GM23338 (cell line): ENCODE data around the gene USP37. TPM values are rescaled to one million over a fixed set of nuclear protein-coding genes. Genes with fewer than 3 reads are reported as not detected.
A peak's percentile ranks its signal among the peaks of the same experiment; 100 is the strongest.

Source experiments
- ATAC-seq: fragments of 200-7000 bp; cut with Tn5 transposase; 3 replicates; pipeline ENCODE4 v1.9.1; 2020
- DNase-seq: peaks from one replicate; pipeline ENCODE4 v3.0.0-alpha.2; 2015; ENCODE audit warnings: low spot score
- H2AFZ ChIP-seq: fragments of 200-600 bp; sonication (generic); 2 replicates; pipeline ENCODE4 v1.8.0; 2016; ENCODE audit warnings: antibody characterized with exemption, mild to moderate bottlenecking, moderate library complexity
- H3F3A ChIP-seq: fragments of 200-600 bp; sonication (generic); replicated peaks from 2 replicates; pipeline ENCODE4 v1.8.0; 2017; ENCODE audit warnings: antibody characterized with exemption, mixed run types, low read depth
- H3K27ac ChIP-seq: fragments of 200-600 bp; sonication (generic); 2 replicates; pipeline ENCODE4 v1.6.1; 2016; ENCODE audit warnings: low read depth
- H3K27me3 ChIP-seq: fragments of 200-600 bp; sonication (generic); 2 replicates; pipeline ENCODE4 v1.8.0; 2016; ENCODE audit warnings: mild to moderate bottlenecking, mixed run types, moderate library complexity; ENCODE audit not compliant: insufficient read depth
- H3K36me3 ChIP-seq: fragments of 200-600 bp; sonication (generic); 2 replicates; pipeline ENCODE4 v1.8.0; 2016; ENCODE audit warnings: mild to moderate bottlenecking; ENCODE audit not compliant: insufficient read depth
- H3K4me1 ChIP-seq: fragments of 200-600 bp; sonication (generic); 2 replicates; pipeline ENCODE4 v1.8.0; 2016; ENCODE audit warnings: mild to moderate bottlenecking, moderate library complexity; ENCODE audit not compliant: insufficient read depth
- H3K4me2 ChIP-seq: fragments of 200-600 bp; sonication (generic); 2 replicates; pipeline ENCODE4 v1.7.1; 2017; ENCODE audit warnings: mixed run types
- H3K4me3 ChIP-seq: fragments of 200-600 bp; sonication (generic); 2 replicates; pipeline ENCODE4 v1.6.1; 2016; ENCODE audit warnings: mixed run types
- H3K79me2 ChIP-seq: fragments of 200-600 bp; sonication (generic); replicated peaks from 2 replicates; pipeline ENCODE4 v1.8.0; 2017; ENCODE audit warnings: mild to moderate bottlenecking; ENCODE audit not compliant: insufficient read depth
- H3K9me2 ChIP-seq: fragments of 200-600 bp; sonication (generic); 2 replicates; pipeline ENCODE4 v1.8.0; 2017; ENCODE audit not compliant: insufficient read depth
- H4K20me1 ChIP-seq: fragments of 200-600 bp; sonication (generic); replicated peaks from 2 replicates; pipeline ENCODE4 v1.8.0; 2017; ENCODE audit warnings: mild to moderate bottlenecking; ENCODE audit not compliant: insufficient read depth
- H3K27ac Mint-ChIP-seq: 2 replicates; pipeline ENCODE4 v1.8.0; 2020; ENCODE audit warnings: inconsistent platforms, mild to moderate bottlenecking, moderate library complexity, mixed read lengths
- H3K27me3 Mint-ChIP-seq: 3 replicates; pipeline ENCODE4 v1.8.0; 2022; ENCODE audit warnings: low read depth, mild to moderate bottlenecking, moderate library complexity, mixed read lengths, inconsistent platforms; ENCODE audit not compliant: insufficient read depth, poor library complexity
- H3K36me3 Mint-ChIP-seq: 3 replicates; pipeline ENCODE4 v1.8.0; 2021; ENCODE audit warnings: low read depth, mild to moderate bottlenecking, inconsistent platforms, moderate library complexity, mixed read lengths
- H3K4me1 Mint-ChIP-seq: 3 replicates; pipeline ENCODE4 v1.8.0; 2020; ENCODE audit warnings: mild to moderate bottlenecking, inconsistent platforms, mixed read lengths
- H3K4me3 Mint-ChIP-seq: 3 replicates; pipeline ENCODE4 v1.8.0; 2021; ENCODE audit warnings: moderate library complexity, mild to moderate bottlenecking, inconsistent platforms, mixed read lengths
- H3K9me3 Mint-ChIP-seq: 3 replicates; pipeline ENCODE4 v1.8.0; 2020; ENCODE audit warnings: moderate library complexity, mild to moderate bottlenecking, inconsistent platforms, mixed read lengths
- CREB1 ChIP-seq: fragments of 250-450 bp; sonication (Bioruptor Pico); IDR thresholded peaks from 2 replicates; pipeline ENCODE4 v1.5.0; 2020; ENCODE audit warnings: low read depth, mild to moderate bottlenecking, moderate library complexity
- CTCF ChIP-seq, 2 experiments: fragments of 200-600 bp in 1 of 2; sonication (generic) in 1 of 2; conservative IDR thresholded peaks; 2 replicates each; pipeline versions ENCODE4 v1.5.1 to v1.6.1; 2016 to 2017; ENCODE audit warnings: antibody characterized with exemption in 2 of 2, low read depth in 2 of 2, mild to moderate bottlenecking in 2 of 2, moderate library complexity in 1 of 2
- ETS1 ChIP-seq: IDR thresholded peaks from 2 replicates; pipeline ENCODE4 v1.6.1; 2016; ENCODE audit warnings: antibody characterized with exemption
- EZH2 ChIP-seq: fragments of 200-600 bp; sonication (generic); IDR thresholded peaks from one replicate; pipeline ENCODE4 v1.8.0; 2017; ENCODE audit warnings: antibody characterized with exemption, mild to moderate bottlenecking, low read depth; ENCODE audit not compliant: unreplicated experiment
- EZH2phosphoT487 ChIP-seq: fragments of 200-600 bp; sonication (generic); IDR thresholded peaks from one replicate; pipeline ENCODE4 v1.8.1; 2018; ENCODE audit warnings: antibody characterized with exemption; ENCODE audit not compliant: unreplicated experiment
- JUNB ChIP-seq: IDR thresholded peaks from one replicate; pipeline ENCODE4 v1.6.1; 2016; ENCODE audit warnings: antibody characterized with exemption; ENCODE audit not compliant: unreplicated experiment
- NANOG ChIP-seq: IDR thresholded peaks from 2 replicates; pipeline ENCODE4 v1.6.1; 2016; ENCODE audit warnings: antibody characterized with exemption, borderline replicate concordance
- POLR2AphosphoS5 ChIP-seq: IDR thresholded peaks from 2 replicates; pipeline ENCODE4 v1.6.1; 2016; ENCODE audit warnings: antibody characterized with exemption, low read depth
- REST ChIP-seq: IDR thresholded peaks from one replicate; pipeline ENCODE4 v1.6.1; 2018; ENCODE audit warnings: antibody characterized with exemption; ENCODE audit not compliant: unreplicated experiment
- ZNF114 ChIP-seq: fragments of 250-450 bp; sonication (Bioruptor Pico); IDR thresholded peaks from 2 replicates; pipeline ENCODE4 v1.5.0; 2020; ENCODE audit warnings: mild to moderate bottlenecking, moderate library complexity
- ZNF331 ChIP-seq: fragments of 250-450 bp; sonication (Bioruptor Pico); IDR thresholded peaks from 2 replicates; pipeline ENCODE4 v1.5.0; 2020; ENCODE audit warnings: low read depth, mild to moderate bottlenecking, moderate library complexity
- long read RNA-seq: library from polyadenylated mRNA; unstranded; transcript quantifications from one replicate; pipeline ENCODE4 v2.0.0, GENCODE V29; 2020; ENCODE audit not compliant: unreplicated experiment
- polyA plus RNA-seq: library from polyadenylated mRNA; unstranded; fragments of >200 nt; fragmentation: Nextera tagmentation; extraction: Ambion mirVana; gene quantifications from 2 replicates; pipeline ENCODE4 v1.2.1, GENCODE V29; 2016
- total RNA-seq: library from RNA; depleted of rRNA; stranded (reverse); fragments of >200 nt; shearing (Covaris generic); gene quantifications from 2 replicates; pipeline ENCODE4 v1.2.3, GENCODE V29; 2014; rRNA removed

USP37 gene
- 18.7 and 21.0 TPM in 2 replicates for total RNA-seq
- polyA plus RNA-seq, result 7.4 and 8.2 TPM in 2 replicates
- long read RNA-seq, partial matches to known transcripts, result 4 of 11 reads
- long read RNA-seq, other reads (novel, unspliced or antisense), result 7 of 11 reads

- DNase-seq (peak; percentile 98), ATAC-seq (peak; percentile 82)
- Histone ChIP-seq H3K36me3 (peaks cover 12% of the 10 kb centered on the region; the same call in 1 of the 2 replicates), H3K27ac (peak within 1 kb of the TSS; percentile 100), H3K4me1 (peaks cover 21% of the 10 kb centered on the region), H2AFZ (peak within 1 kb of the TSS; percentile 81), H4K20me1 (peaks cover 36% of the 10 kb centered on the region), H3K9me2 (no peaks in the 10 kb centered on the region), H3K4me3 (peak within 1 kb of the TSS; percentile 76), H3F3A (no peaks in the 10 kb centered on the region; the same call in 1 of the 2 replicates), H3K4me2 (peak within 1 kb of the TSS; percentile 96), H3K79me2 (peaks cover 88% of the 10 kb centered on the region), H3K27me3 (no peaks in the 10 kb centered on the region)
- Mint-ChIP-seq H3K9me3 (no peaks in the 10 kb centered on the region; the same call in 2 of the 3 replicates), H3K4me3 (peak within 1 kb of the TSS; percentile 95), H3K4me1 (peaks cover 28% of the 10 kb centered on the region), H3K27ac (peak within 1 kb of the TSS; percentile 100), H3K36me3 (peaks cover 40% of the 10 kb centered on the region), H3K27me3 (peaks cover 10% of the 10 kb centered on the region)
- TF ChIP-seq POLR2AphosphoS5 (peak; percentile 93), NANOG (0 out of 2 replicates have a peak, but pooled peaks have one; percentile 27), JUNB (no peak), REST (no peak), CREB1 (CRISPR knock-in tag) (peak; percentile 88), EZH2 (no peak), ZNF114 (CRISPR knock-in tag) (no peak), ZNF331 (no peak), EZH2phosphoT487 (no peak), CTCF (conservative IDR thresholded peaks at IDR 0.05; ENCODE audit: low read depth in 2 of 2) (no peak), ETS1 (peak; percentile 80)
These were observed at the start of gene USP37, which contains the start of gene CNOT9 for GRCh38 chr2:218568190-218569037. TSS of gene USP37 (minus strand) at chr2:218568351. CDS start at chr2:218558653, 9,698 bp downstream. TSS of gene CNOT9 (plus strand) at chr2:218568839. CDS start at chr2:218568955, 116 bp downstream.
